Fibroblast of villous mesenchyme (primary cell): ENCODE results near the gene PNLDC1. TPM values are rescaled to one million over a fixed set of nuclear protein-coding genes. Genes with fewer than 3 reads are reported as not detected.
A peak's percentile ranks its signal among the peaks of the same experiment; 100 is the strongest.
"Not testable (repeated sequence)": the region's sequence is repeated elsewhere in the genome, so short reads cannot be mapped to it uniquely, and the experiment has no call there.

Experiments
- DNase-seq: peaks from one replicate; pipeline ENCODE4 v3.0.0-alpha.2; 2010; ENCODE audit warnings: low read depth
- H3K4me3 ChIP-seq: 2 replicates; pipeline ENCODE4 v1.5.1; 2011; ENCODE audit warnings: low read depth, mild to moderate bottlenecking, low read length
- CTCF ChIP-seq: IDR thresholded peaks from 2 replicates; pipeline ENCODE4 v1.5.1; 2012; ENCODE audit warnings: low read depth, mild to moderate bottlenecking, low read length; ENCODE audit not compliant: insufficient read depth
- total RNA-seq: library from RNA; depleted of rRNA; stranded (reverse); fragments of >200 nt; gene quantifications from 2 replicates; pipeline ENCODE4 v1.2.3, GENCODE V29; 2012

PNLDC1 gene
- total RNA-seq, 1 donor: not detected

- no peak for TF ChIP-seq CTCF
- no peak overlapping the region for H3K4me3 ChIP-seq
- DNase-seq: no peak
Measured at GRCh38 chr6:159778542-159779103, 21.5 kb upstream of the PNLDC1 start.

GRCh38 chr6:159788276-159788675 lies 11.8 kb upstream of the PNLDC1 start:
- peak overlapping the region; percentile 94 for H3K4me3 ChIP-seq
- no peak for DNase-seq
- TF ChIP-seq CTCF: no peak

GRCh38 chr6:159788753-159789376 lies 11.2 kb upstream of the PNLDC1 start:
- no peak for TF ChIP-seq CTCF
- DNase-seq: peak; percentile 58
- peak overlapping the region; percentile 94 for H3K4me3 ChIP-seq

GRCh38 chr6:159789377-159790148 lies 10.5 kb upstream of the PNLDC1 start, which contains the start of gene TCP1:
TSS of gene TCP1 (minus strand) at chr6:159789602. CDS start at chr6:159789468, 134 bp downstream.
- no peak for TF ChIP-seq CTCF
- DNase-seq: peak; percentile 100

GRCh38 chr6:159790149-159790955 lies 9.7 kb upstream of the PNLDC1 start, which contains the start of gene MRPL18:
TSS of gene MRPL18 (plus strand) at chr6:159790467. CDS start at chr6:159790588, 121 bp downstream.
- H3K4me3 ChIP-seq: peak within 1 kb of the TSS; percentile 94
- no peak for TF ChIP-seq CTCF
- peak; percentile 98 for DNase-seq

More at GRCh38 chr6:159789377-159790148, 10.5 kb upstream of the PNLDC1 start, which contains the start of gene TCP1:
- peak within 1 kb of the TSS; percentile 94 for H3K4me3 ChIP-seq

- no peak for DNase-seq
- no peak for TF ChIP-seq CTCF
- peak overlapping the region; percentile 94 for H3K4me3 ChIP-seq
Measured at GRCh38 chr6:159790956-159791598, 9.0 kb upstream of the PNLDC1 start.

GRCh38 chr6:159794976-159795375 lies 5.1 kb upstream of the PNLDC1 start:
- H3K4me3 ChIP-seq, DNase-seq: not testable (repeated sequence)
